AG08395 (cell line): ENCODE data around the gene PELI1.
"Not testable (repeated sequence)": the region's sequence is repeated elsewhere in the genome, so short reads cannot be mapped to it uniquely, and the experiment has no call there.

Source experiments
- DNase-seq: peaks from one replicate; pipeline ENCODE4 v3.0.0; 2012; ENCODE audit warnings: mixed read lengths, low spot score

The PELI1 gene

DNA sequence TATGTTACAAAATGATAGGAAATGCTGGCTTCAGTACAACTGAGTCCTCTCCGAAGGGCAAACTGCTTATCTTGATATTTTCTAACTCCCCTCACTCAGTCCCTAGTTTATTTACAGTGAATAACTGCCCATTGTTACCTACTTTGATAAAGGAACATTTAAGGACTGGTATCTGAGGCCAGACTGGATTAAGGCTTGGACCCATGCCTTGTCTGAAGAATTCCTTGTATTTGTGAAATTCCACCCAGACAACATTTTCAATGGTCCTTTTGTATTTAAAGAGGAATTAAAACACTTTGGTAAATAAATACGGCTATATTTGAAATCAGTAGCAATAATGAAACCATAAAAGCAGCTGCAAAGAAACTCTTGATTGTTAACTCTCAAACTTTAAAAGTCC, 58.3 kb downstream of the PELI1 start:
- DNase-seq = no peak

DNA sequence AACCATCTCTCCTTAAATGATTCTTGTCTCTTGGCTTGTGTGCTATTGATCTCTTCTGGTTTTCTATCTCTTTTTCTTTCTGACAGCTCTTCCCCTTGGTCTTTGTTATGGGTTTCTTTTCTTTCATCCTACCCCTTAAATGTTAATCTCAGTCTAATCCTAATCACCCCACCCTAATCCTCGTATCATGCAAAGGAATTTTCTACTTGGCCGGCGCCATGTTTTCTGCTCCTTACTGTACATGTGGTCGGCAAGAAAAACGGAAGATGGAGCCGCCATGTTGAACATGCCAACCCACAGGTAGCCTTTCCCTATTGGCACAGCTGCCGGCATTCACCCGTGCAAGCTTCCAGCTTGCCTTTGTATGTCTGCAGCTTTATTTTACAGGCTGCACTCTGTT, 63.2 kb downstream of the PELI1 start:
- DNase-seq = no peak

DNA sequence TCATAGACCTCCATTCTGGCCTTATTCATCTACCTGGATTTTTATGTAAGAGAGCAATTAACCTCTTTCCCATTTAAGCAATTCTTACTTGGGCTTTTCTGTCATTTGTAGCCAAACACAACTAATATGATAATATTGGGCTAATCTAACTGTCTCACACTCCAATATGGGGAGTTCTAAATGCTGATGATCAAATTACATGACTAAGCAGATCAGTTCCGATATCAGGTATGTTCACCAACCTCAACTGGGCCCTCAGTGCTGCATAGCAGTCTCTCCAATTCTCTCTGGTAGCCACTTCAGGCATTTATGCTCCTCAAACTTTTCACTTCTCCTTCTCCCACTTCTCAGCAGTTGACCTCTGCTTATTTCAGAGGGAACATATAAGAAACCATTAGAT, 64.0 kb downstream of the PELI1 start:
- DNase-seq = no peak

- not testable (repeated sequence) for DNase-seq
Measured at GRCh38 chr2:64079688-64080087, 64.5 kb downstream of the PELI1 start.

DNA sequence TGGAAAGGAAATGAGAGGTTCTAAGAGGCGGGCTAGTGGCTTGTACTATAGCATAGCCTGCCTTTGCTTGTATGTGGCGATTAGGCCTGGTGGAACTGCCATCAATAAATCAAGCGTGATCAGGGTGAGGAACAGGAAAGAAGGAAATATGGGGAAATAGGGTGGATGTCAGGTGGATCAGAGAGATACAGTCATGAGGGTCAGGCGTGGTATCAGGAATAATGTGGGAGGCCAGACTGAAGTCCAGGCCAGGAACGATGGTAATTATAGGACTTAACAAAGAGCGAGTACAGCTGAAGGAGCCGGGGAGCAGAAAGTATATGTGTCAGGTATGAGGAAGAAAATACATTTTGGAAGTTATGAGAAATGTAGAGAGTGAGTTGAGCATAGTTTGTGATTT, 67.4 kb downstream of the PELI1 start:
- DNase-seq = not testable (repeated sequence)

GRCh38 chr2:64074616-64075015, 69.6 kb downstream of the PELI1 start:
- not testable (repeated sequence) for DNase-seq

GRCh38 chr2:64067326-64067725, 76.9 kb downstream of the PELI1 start:
- DNase-seq = no peak

- DNase-seq = no peak
Measured at GRCh38 chr2:64065516-64065915, 78.7 kb downstream of the PELI1 start.

GRCh38 chr2:64063924-64064331, 80.3 kb downstream of the PELI1 start:
- DNase-seq = peak; percentile 12

DNA sequence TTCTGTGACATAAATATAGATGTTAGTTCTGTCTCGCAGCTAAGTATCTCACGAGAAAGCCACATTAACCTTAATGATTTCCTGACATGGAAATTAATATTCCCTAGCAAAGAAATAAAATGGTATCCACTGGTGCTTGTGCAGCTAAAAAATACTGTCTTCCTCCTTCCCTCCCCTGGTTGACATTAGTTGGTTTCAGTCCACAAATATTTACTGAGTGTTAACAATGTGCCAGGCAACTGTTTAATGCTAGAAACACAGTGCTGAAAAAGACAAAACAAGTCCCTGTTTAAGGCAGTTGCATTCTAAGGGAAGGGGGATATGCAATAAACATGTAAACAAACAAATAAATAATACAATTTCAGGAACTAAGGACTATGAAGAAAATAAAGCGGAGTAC, 80.8 kb downstream of the PELI1 start:
- no peak for DNase-seq

- DNase-seq = no peak
Measured at GRCh38 chr2:64062840-64063239, 81.4 kb downstream of the PELI1 start.

GRCh38 chr2:64059270-64059669, 85.0 kb downstream of the PELI1 start:
- DNase-seq = no peak

- DNase-seq = no peak
Measured at GRCh38 chr2:64056021-64056420, 88.2 kb downstream of the PELI1 start.

DNA sequence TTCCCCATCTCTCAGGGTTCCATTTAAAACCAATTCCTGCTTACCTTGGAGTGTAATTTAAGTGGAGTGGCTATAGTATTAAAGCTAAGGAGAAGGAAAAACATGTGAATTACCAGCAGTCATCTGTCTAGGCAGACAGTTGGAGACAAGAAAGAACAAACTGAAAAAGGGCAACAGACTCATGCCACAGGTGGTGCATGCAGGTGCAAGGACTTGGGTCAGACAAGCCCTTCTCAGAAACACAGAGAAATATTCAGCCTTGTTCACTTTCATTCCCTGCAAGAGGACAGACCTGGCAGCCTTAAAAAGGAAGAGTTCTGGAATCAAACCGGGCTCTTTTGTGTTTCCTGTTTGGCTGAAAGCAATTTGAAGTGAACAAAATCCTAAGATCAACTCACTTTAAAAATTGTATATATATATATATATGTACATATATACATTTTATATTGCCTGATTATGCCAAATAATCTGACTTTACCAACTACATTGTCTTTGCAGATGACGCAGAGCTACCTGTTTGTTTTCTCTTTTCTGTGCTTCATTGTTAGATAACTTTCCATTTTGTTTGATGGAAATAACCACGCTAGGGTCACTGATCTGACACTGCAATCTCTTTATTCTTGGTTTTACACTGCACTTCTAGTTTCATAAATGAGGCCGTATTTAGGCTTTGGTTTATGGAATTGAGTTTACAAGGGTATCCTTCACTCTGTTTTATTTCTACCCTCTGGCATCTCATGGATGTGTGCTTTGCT, 89.9 kb downstream of the PELI1 start:
- no peak for DNase-seq

- DNase-seq = no peak
Measured at GRCh38 chr2:64052463-64053241, 91.6 kb downstream of the PELI1 start.

GRCh38 chr2:64049633-64050220, 94.5 kb downstream of the PELI1 start:
- peak; percentile 71 for DNase-seq

DNA sequence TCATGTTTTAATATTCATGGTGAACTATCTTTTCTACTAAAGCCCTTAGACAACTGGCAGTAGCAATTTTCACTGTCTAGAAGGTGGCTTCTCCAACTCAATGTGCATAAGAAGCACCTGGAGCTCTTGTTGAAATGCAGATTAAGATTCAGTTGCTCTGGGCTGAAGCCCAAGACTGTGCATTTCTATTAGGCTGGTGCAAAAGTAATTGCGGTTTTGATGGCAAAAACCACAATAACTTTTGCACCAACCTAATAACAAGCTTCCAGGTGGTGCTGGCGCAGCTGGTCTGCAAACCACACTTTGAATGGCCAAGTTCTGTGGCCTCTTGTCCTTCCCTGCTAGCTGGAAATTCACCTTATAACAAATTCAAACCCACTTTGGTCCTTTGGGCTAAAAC, 98.3 kb downstream of the PELI1 start:
- DNase-seq = no peak
